Mucosa of descending colon (tissue), 3 donors: ENCODE results near the gene ZNF415. TPM values are rescaled to one million over a fixed set of nuclear protein-coding genes. Genes with fewer than 3 reads are reported as not detected.

Source experiments
- ATAC-seq: fragments of 200-7000 bp; cut with Tn5 transposase; one replicate; pipeline ENCODE4 v1.9.1; 2020; ENCODE audit warnings: mild to moderate bottlenecking, moderate library complexity
- DNase-seq, 3 donors: peaks; one replicate each; pipeline ENCODE4 v3.0.0-alpha.2; 2020
- H3K36me3 ChIP-seq: fragments of 200-600 bp; one replicate; pipeline ENCODE4 v1.8.0; 2021; ENCODE audit warnings: low read depth, mild to moderate bottlenecking
- H3K4me1 ChIP-seq: fragments of 200-600 bp; one replicate; pipeline ENCODE4 v1.8.0; 2021; ENCODE audit warnings: low read depth, mild to moderate bottlenecking
- H3K4me3 ChIP-seq: fragments of 200-600 bp; one replicate; pipeline ENCODE4 v1.8.0; 2021; ENCODE audit warnings: mild to moderate bottlenecking
- H3K9me3 ChIP-seq: fragments of 200-600 bp; one replicate; pipeline ENCODE4 v1.8.0; 2021; ENCODE audit warnings: mild to moderate bottlenecking
- CTCF ChIP-seq: fragments of 200-600 bp; IDR thresholded peaks from one replicate; pipeline ENCODE4 v1.8.0; 2022; ENCODE audit warnings: antibody characterized with exemption, mild to moderate bottlenecking
- intact Hi-C, 2 donors: fragments of 100-400 bp; cut with DNase I in 1 of 2; cut with micrococcal nuclease in 1 of 2; formaldehyde crosslinking; loops; one replicate each; pipeline versions ENCODE4 v1.11.0 to v1.11.1; 2022; cut with DNase I, micrococcal nuclease
- total RNA-seq, 3 donors: library from RNA; stranded (reverse); fragmentation: NEBNext Ultra II Directional in 2 of 3; extraction: Animal tissue kit (Norgen Biotek cat#: 25700) in 2 of 3; gene quantifications; one replicate each; pipeline versions ENCODE4 v1.2.1 to v1.2.4, GENCODE V29; 2021 to 2023
- donor health status: DM: no; HTN: no; CAD: no; lungs with moderate emphysema.
- donor health status: DM: no; HTN: no; CAD: no.
- donor health status: DM: no; HTN: yes; CAD: no.

ZNF415 gene
- total RNA-seq, 3 donors from 2014 or later = 5.3 to 14.0 (median 6.6) TPM

DNA sequence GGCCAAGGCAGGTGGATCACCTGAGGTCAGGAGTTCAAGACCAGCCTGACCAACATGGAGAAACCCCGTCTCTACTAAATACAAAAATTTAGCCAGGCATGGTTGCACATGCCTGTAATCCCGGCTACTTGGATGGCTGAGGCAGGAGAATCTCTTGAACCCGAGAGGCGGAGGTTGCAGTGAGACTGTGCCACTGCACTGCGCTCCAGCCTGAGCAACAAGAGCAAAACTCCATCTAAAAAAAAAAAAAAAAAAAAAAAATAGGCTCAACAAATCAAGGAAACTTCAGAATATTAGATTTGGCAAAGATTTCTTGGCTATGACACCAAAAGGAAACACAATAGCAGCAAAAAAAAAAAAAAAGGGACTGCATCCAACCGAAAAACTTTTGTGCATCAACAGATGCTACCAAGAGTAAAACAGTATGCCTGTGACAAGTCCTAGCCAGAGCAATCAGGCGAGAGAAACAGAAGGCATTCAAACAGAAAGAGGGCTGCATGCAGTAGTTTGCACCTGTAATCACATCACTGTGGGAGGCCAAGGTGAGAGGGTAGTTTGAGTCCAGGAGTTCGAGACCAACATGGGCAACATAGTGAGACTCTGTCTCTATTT, 53.3 kb downstream of the ZNF415 start:
- intact Hi-C loops = no loop called here
- DNase-seq (no peak), ATAC-seq (no peak)
- no peaks in the 10 kb centered on the region for H3K4me1 ChIP-seq
- no peak for TF ChIP-seq CTCF
- no peak overlapping the region for H3K4me3 ChIP-seq
- H3K36me3 ChIP-seq = peaks cover 4% of the 10 kb centered on the region
- peaks cover 70% of the 10 kb centered on the region for H3K9me3 ChIP-seq

DNA sequence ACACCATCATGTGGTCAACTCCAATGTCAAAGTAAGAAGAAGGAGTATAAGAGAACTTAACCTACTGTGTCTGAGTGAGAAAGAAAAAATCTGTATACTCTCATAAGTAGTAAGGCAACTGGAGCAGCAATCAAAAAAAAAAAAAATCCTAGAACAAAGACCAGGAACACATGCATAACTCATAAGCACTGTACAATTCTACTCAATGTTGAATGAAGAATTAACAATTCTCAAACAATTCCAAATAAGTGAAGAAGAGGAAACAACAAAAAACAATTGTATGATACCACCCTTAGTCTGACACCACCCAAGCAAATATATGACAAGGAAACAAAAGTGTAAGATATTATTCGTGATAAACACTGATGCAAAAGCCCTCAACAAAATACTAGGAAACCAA, 54.0 kb downstream of the ZNF415 start:
- H3K4me1 ChIP-seq = no peaks in the 10 kb centered on the region
- peaks cover 77% of the 10 kb centered on the region for H3K9me3 ChIP-seq
- ATAC-seq = no peak
- intact Hi-C loops = no loop called here
- no peak for DNase-seq
- TF ChIP-seq CTCF = no peak
- no peak overlapping the region for H3K4me3 ChIP-seq
- H3K36me3 ChIP-seq = peaks cover 11% of the 10 kb centered on the region

DNA sequence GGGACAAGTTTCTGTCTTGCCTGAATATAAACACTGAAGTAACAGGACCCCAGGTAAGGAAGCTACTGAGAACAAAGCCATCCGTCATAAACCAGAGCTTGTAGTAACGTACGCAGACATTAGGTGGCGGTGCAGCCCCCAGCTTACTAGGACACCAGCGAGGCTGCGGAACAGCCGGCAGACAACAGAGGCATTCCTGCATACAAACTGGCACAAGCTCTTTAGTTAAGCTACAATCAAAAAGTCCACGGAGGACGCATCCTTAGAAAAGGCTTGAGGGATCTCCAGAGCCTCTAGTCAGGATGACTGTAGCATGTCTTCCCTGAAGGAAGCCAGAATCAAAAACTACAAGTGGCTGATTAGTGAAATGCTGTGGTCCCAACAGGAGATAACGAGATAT, 55.7 kb downstream of the ZNF415 start:
- DNase-seq = peak in 1 of 3 donors; percentile 13
- no peak for TF ChIP-seq CTCF
- intact Hi-C loops = no loop called here
- Histone ChIP-seq H3K4me3 (no peak overlapping the region), H3K9me3 (peaks cover 84% of the 10 kb centered on the region), H3K36me3 (peaks cover 23% of the 10 kb centered on the region), H3K4me1 (no peaks in the 10 kb centered on the region)
- no peak for ATAC-seq

DNA sequence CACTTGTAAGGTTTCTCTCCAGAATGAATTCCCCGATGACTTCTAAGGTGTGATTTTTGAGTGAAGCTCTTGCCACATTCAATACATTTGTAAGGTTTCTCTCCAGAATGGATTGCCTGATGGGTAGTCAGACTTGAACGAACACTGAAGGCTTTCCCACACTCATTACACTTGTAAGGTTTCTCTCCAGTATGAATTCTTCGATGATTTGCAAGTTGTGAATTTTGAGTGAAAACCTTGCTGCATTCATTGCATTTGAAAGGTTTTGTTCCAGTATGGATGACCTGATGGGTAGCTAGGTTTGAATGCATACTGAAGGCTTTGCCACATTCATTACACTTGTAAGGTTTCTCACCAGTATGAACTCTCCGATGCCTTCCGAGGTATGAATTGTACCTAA, 63.9 kb downstream of the ZNF415 start:
- peaks cover 99% of the 10 kb centered on the region for H3K9me3 ChIP-seq
- H3K4me3 ChIP-seq = no peak overlapping the region
- no peak for TF ChIP-seq CTCF
- peaks cover 39% of the 10 kb centered on the region for H3K36me3 ChIP-seq
- ATAC-seq (no peak), DNase-seq (no peak)
- intact Hi-C loops = no loop called here
- no peaks in the 10 kb centered on the region for H3K4me1 ChIP-seq

DNA sequence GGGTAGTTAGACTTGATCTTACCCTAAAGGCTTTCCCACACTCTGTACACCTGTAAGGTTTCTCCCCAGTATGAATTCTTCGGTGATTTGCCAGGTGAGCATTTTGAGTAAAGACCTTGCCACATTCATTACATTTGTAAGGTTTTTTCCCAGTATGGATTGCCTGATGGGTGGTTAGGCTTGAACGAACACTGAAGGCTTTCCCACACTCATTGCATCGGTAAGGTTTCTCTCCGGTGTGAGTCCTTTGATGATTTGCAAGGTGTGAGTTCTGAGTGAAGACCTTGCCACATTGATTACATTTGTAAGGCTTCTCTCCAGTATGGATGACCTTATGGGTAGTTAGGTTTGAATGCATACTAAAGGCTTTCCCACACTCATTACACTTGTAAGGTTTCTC, 64.5 kb downstream of the ZNF415 start:
- no peak for ATAC-seq
- Histone ChIP-seq H3K4me3 (no peak overlapping the region), H3K9me3 (peaks cover 99% of the 10 kb centered on the region), H3K36me3 (peaks cover 34% of the 10 kb centered on the region), H3K4me1 (no peaks in the 10 kb centered on the region)
- TF ChIP-seq CTCF = no peak
- DNase-seq = no peak
- intact Hi-C loops = no loop called here
